Measurements from ENCODE around the gene CST7.

GRCh38 chr20:24998121-24998520, 49.1 kb downstream of the CST7 start:
- no peak for TF ChIP-seq REST (IDR thresholded peaks at IDR 0.05; ENCODE audit: insufficient read depth in 1 of 2, low read depth in 2 of 2, low read length in 1 of 2)
- TF ChIP-seq, protein P1, sequence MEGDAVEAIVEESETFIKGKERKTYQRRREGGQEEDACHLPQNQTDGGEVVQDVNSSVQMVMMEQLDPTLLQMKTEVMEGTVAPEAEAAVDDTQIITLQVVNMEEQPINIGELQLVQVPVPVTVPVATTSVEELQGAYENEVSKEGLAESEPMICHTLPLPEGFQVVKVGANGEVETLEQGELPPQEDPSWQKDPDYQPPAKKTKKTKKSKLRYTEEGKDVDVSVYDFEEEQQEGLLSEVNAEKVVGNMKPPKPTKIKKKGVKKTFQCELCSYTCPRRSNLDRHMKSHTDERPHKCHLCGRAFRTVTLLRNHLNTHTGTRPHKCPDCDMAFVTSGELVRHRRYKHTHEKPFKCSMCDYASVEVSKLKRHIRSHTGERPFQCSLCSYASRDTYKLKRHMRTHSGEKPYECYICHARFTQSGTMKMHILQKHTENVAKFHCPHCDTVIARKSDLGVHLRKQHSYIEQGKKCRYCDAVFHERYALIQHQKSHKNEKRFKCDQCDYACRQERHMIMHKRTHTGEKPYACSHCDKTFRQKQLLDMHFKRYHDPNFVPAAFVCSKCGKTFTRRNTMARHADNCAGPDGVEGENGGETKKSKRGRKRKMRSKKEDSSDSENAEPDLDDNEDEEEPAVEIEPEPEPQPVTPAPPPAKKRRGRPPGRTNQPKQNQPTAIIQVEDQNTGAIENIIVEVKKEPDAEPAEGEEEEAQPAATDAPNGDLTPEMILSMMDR (IDR thresholded peaks at IDR 0.05) = no peak
